HG03108 (cell line): ENCODE data around the gene NPAS3.

Source experiments
- ATAC-seq: cut with Tn5 transposase; IDR thresholded peaks from one replicate; pipeline ENCODE4 v1.9.1; 2021; ENCODE audit warnings: moderate library complexity; ENCODE audit not compliant: unreplicated experiment

Gene NPAS3

DNA sequence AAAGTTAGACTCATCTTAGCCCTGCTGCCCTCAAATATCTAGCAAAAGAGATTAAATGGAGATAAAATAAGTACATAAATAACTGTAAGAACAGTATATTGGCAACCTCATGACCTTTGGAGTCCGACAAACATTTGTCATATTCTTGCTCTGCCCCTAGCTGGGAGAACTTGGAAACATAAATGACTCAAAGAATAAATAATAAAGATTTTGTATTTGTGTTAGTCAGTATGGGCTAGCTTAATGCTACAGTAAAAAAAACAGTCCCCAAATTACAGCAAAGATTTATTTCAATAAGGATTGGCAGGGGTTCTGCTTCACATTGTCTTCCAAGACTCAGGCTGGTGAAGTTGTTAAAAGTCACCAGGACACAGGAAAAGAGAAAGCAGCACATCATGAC, 791.5 kb downstream of the NPAS3 start:
- ATAC-seq, result no peak

DNA sequence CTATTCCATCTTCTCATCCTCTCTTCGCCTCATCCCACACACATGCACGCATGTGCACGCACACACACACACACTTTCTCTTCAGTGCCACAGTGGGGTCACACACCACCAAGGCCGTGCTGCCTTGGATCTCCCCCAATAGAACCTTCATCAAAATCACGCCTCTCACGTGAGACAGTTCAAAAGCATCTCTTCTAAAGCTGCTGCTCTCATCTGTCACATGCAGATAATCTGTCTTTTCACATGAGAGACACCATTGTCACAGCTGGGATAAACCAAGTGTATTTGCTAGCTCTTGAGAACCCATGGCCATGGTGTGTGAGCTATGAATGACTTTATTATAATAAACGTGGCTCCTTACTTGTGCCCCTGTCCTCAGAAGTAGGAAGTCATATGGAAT, 793.5 kb downstream of the NPAS3 start:
- no peak for ATAC-seq

DNA sequence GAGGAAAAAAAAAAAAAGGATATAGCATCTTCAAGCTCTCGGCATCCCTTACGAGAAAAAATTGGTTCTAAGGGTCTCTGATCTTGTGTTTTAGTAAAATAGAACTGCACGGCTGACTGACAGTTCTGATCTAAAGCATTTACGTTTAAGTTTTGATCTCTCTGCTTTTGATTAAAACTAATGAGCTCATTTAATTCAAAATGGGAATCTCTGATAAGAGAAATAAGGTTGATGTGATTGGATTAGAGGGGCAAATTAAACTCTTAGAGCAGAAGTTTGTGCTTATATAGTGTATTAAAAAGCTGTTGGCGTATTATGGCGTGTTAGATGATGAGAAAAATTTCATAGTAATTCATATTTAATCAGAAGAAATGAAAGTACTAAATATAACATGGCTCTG, 794.6 kb downstream of the NPAS3 start:
- ATAC-seq, result no peak

- no peak for ATAC-seq
Observed at GRCh38 chr14:33733721-33734120, 795.0 kb downstream of the NPAS3 start.

GRCh38 chr14:33734387-33734786, 795.7 kb downstream of the NPAS3 start:
- no peak for ATAC-seq

DNA sequence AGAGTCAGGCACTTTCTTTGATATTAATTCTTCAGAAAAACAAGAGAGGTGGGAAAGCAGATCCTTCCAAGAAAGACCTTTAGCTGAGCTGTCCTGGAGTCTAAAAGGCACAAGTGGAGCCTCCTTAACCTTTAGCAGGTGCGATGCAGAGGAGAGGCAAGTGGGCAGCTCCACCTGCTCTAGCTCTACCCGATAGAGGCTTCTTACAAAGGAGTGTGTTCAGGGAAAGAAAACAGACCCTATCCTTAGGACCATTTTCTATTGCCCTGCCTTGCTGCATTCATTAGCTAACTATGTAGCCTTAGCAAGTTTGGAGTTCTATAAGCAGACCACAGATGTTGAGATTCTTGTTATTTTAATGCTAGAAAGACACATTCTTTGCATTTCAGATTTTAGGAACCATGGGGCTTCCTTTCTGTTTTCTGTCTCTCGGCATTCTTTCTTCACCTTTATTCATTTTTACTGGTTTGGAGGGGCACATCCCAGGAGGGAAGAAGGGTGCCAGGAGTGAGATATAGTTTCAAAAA, 797.7 kb downstream of the NPAS3 start:
- no peak for ATAC-seq

DNA sequence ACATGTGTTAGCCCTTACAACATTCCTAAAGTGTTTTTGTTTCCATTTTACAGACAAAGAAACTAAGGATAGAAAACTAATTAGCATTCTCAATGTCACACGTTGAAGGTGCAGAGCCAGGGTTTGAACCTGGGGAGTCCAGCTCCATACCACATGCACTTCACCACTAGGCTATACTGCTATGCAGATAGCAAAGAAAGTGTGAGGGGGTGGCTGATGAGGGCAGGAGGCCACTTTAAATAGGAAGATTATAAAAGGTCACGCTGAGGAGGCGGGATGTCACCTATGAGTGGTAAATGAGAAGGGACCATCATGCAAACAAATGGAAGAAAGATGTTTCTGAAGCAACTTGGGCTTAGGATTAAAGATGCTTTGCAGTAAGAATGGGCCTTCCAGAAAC, 798.3 kb downstream of the NPAS3 start:
- no peak for ATAC-seq

GRCh38 chr14:33737446-33737845, 798.8 kb downstream of the NPAS3 start:
- ATAC-seq, result no peak

DNA sequence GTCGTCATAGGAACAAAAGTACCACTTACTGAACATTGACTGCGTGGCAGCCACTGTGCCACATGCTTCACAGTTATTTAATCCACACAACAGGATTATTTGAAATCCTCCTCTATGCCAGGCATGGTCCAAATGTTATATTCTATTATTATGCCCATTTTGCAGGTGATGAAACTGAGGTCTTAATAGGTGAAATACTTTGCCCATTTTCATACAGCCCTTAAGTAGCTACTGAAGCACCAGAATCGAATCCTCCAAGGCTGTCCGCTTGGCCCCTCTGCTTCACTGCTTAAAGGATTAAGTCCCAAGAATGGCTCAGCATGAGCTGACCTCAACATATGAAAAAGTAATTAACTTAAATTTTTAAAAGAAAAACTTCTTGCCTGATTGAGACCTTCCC, 799.4 kb downstream of the NPAS3 start:
- ATAC-seq, result no peak

DNA sequence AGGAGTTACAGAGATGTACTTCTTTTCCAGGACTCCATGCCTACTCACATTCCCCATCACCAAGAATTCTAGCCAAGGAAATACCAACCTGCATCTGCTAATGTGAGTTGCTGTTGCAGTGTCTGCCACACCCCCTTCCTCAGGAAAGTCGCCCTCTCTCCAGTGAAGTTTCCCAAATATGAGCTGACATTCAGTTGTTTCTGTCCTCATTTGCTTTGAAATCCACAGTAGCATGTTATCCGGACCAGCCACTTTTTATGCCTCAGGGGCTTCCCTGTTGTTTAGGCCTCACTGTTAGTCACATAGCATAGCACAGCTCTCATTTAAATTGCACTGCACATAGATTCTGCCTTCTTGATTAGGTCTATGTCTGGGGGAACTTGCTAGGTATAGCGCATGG, 799.8 kb downstream of the NPAS3 start:
- no peak for ATAC-seq

DNA sequence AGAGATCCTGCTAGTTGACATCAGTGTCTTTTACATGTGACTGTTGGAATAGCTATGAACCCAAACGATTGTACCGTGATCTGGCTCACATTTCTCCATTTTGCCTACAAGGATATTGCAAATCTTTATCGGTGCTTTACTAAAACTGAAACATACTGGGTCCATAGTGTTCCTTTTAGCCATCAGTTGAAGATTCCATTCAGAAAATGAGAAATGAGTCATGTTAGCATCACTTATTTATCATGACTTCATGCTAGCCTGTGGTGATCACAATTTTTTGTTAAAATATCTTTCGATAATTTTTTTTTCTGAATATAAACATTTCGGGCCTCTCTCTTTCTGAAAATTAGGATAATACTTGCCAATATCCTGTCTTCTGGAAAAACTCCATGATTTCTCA, 801.9 kb downstream of the NPAS3 start:
- ATAC-seq, result no peak

GRCh38 chr14:33742166-33742565, 803.5 kb downstream of the NPAS3 start:
- ATAC-seq, result no peak

GRCh38 chr14:33745163-33745562, 806.5 kb downstream of the NPAS3 start:
- ATAC-seq, result no peak

GRCh38 chr14:33747749-33748148, 809.1 kb downstream of the NPAS3 start:
- no peak for ATAC-seq

- ATAC-seq, result no peak
Observed at GRCh38 chr14:33754261-33754660, 815.6 kb downstream of the NPAS3 start.

DNA sequence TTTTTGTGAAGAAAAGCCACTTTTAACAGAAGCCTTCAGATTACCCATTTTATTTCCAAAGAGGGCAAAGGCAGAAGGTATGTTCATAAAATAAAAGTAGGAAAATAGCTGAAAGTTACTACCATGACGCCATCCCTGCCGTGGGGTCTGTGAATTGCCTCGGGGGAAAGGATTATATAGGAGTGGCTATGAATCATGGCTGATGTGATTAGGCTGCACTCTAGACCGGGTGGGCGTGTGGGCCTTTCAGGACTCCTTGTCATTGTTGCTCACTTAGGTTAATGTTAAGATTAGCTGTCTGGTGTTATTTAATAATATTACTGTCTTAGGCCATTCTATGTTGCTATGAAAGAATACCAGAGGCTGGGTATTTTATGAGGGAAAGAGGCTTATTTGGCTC, 816.7 kb downstream of the NPAS3 start:
- no peak for ATAC-seq

DNA sequence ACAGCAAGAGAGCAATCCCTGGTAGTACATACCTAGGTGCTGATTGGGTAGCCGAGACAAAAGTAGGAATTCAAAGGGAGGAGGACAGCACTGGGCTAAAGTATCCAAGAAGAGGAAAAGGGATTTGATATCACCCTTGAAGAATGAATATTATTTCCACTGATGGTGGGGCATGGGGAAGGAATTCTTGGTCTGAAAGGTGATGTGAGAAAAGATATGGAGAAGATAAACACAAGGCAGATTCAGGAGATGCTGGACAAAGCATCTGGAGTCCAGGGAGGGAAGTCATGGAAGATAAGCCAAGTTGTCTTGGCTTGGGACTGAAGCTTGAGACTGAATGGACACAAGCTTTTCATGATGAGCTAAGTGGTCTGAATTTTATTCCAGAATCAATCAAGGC, 818.2 kb downstream of the NPAS3 start:
- no peak for ATAC-seq

GRCh38 chr14:33758547-33758946, 819.9 kb downstream of the NPAS3 start:
- no peak for ATAC-seq

- no peak for ATAC-seq
Observed at GRCh38 chr14:33762161-33762851, 823.6 kb downstream of the NPAS3 start.

- ATAC-seq, result no peak
Observed at GRCh38 chr14:33764876-33765650, 826.4 kb downstream of the NPAS3 start.

GRCh38 chr14:33767586-33768457, 829.1 kb downstream of the NPAS3 start:
- no peak for ATAC-seq
